GM19035 (cell line): Measurements from ENCODE around the gene DOK4.
"Not testable (repeated sequence)": the region's sequence is repeated elsewhere in the genome, so short reads cannot be mapped to it uniquely, and the experiment has no call there.

Source experiments
- ATAC-seq: cut with Tn5 transposase; IDR thresholded peaks from one replicate; pipeline ENCODE4 v1.9.1; 2021; ENCODE audit not compliant: unreplicated experiment

The DOK4 gene

DNA sequence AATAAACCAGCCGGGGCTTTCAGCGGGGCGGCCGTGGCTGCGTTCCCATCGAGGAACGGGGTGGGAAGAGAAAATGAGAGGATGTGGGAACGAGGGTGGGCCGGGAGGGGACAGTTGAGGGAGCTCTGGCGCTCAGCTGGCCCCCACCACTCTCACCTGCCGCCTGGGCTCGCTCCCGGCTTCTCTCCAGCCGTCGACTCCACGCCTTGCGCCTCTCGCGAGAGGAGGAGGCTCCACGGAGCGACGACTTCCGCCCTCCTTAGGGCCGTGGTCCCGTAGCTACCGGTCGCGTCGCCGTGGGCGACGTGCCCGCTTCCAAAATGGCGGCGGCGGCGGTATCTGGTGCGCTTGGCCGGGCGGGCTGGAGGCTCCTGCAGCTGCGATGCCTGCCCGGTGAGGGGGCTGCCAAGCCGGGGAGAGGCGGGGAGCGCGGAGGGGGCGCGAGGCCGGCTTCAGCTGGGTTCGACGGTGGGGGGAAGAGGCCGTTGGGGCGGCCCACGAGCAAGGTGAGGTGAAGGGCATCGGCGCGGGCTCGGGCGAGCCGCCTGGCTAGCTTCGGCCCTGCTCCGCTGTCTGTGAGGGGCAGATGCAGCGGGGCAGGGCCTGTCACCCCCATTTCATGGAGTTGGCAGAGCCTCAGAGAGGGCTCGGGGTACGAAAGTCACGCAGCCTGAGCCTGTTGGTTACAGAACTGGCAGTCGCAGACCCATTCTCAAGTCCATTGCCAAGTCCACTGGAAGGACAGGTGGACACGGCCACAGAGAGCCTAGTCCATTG is 38.9 kb downstream of the DOK4 start, which contains the start of the genes CIAPIN1 and COQ9:
TSS of gene CIAPIN1 (minus strand) at position 200 of the 777 bp plus-strand sequence. CDS start 6,457 bp downstream, outside the sequence.
TSS of gene COQ9 (plus strand) at position 294 of the 777 bp plus-strand sequence. CDS start at position 321, 27 bp downstream.
- peak; percentile 98 for ATAC-seq

DNA sequence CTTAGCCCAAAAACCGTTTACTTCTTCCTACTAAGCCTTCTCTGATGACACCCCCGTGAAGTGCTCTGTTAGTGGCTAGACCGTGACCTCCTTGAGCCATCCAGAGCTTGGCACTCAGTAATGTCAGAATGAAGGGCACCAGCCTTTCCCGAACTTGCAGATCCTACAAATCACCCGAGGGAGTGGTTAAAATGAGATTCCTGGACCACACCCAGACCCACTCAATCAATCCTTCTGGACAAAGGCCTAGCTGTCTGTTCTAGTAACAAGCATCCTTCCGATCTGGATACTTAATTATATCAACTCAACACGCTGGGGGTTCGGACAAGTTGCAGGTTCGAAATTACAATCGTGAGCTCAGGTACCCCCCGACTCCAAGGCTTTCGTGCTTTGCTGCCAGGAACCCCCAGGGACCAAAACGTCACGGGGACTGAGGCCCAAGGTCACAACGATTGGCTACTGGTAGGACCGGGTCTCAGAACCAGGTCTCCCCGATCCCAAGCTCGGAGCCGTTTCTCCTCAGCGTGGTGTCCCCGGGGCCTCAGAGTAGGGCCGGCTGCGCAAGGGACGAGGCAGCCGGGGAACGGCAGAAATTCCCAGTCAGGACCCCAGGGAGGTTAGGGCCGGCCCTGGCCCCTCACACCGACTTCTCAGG is 39.6 kb downstream of the DOK4 start:
- ATAC-seq = peak; percentile 37

DNA sequence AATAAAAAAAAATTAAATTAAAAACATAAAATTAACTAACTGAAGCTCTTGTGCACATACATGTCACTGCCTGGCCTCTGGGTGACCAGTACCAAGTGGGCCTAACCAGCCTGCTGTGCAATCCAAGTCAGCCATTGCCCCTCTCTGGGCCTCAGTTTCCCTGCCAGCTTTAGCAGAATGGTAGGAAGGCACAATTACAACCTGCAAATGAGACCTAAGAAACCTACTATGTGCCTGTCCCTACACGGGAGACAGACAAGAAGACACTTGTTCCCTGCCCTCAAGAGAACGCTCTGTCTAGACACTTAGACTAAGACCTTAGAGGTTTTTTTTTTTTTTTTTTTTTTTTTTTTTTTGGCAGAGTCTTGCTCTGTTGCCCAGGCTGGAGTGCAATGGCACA is 40.8 kb downstream of the DOK4 start:
- no peak for ATAC-seq

DNA sequence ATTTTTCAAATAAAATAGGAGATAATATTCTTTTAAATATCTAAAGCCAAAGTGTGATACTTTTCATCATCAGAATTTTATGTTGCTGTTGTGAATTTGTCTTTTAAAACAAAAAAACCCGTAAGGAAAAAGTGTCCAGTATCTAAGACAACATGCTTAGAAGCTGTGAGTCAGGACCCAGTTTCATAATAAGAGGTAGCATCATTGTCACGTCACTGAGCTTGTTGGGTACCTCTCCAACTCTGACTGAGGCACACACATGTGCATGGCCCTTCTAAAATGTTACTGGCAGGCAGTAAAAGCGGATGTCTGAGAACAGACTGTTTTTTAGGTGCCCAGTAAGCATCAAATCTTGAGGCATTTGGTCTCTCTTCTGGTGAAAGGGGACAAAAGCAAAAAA is 41.6 kb downstream of the DOK4 start:
- no peak for ATAC-seq

DNA sequence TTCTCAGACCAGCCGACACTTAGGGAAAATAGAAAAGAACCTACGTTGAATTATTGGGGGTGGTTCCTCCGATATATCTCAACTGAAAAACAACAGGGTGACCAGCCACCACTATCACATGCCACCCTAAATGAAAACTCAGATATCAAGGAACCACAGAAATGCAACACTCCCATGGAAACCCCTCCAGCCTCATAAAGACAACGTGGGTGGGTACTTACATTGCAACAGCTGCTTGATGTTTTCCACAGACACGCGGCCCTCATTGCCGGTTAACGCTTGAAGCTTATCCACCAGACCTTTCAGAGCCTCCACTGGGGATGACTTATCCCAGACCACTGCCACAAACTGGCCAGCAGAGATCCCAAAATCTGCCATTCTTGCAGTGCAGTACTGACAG is 45.7 kb downstream of the DOK4 start:
- ATAC-seq = not testable (repeated sequence)

DNA sequence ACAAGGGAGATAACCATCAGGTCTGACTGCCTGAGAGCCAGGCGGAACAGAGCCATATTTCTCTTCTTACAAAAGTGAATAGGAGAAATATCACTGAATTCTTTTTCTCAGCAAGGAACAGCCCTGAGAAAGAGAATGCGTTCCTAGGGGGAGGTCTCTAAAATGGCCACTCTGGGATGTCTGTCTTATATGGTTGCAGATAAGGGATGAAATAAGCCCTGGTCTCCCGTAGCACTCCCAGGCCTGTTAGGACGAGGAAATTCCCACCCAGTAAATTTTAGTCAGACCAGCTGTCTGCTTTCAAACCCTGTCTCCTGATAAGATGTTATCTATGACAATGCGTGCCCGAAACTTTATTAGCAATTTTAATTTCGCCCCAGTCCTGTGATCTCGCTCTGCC is 46.3 kb downstream of the DOK4 start:
- not testable (repeated sequence) for ATAC-seq

DNA sequence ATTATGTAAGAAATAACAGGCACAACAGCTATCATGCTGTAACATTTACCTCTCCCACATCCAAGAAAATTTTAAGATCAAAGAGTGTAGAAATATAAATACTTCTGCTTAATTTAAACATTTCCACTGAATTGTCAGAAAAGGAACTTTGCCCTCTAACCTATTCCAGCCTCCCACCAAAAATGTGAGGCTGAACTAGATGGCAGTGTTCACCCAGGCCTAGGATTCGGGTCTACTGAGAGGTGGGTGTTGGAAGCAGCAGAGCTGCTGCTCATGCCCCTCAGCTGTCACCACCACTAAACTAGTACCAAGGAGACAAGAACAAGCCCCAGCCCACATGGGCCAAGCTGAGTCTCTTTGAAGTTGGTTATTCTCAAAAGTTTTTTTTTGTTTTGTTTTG is 50.5 kb downstream of the DOK4 start:
- no peak for ATAC-seq

DNA sequence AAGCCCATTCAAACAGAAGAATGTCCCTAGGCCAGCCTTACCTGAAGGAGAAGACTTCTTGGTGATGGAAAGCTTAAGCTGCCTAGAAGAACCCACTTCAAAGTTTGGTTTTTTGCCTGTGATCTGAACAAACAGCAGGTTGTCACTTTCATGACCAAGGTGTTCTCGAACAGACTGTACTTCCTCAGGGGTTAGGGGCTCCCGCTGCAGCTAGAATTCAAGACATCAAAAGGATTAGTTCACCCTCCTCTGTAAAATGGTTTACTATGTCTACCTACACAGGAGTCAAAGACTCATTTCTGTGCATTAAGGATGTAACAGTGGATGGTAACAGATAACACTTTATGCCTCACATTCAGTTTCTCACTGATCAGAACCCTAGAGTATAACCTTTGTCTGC is 52.3 kb downstream of the DOK4 start:
- no peak for ATAC-seq

DNA sequence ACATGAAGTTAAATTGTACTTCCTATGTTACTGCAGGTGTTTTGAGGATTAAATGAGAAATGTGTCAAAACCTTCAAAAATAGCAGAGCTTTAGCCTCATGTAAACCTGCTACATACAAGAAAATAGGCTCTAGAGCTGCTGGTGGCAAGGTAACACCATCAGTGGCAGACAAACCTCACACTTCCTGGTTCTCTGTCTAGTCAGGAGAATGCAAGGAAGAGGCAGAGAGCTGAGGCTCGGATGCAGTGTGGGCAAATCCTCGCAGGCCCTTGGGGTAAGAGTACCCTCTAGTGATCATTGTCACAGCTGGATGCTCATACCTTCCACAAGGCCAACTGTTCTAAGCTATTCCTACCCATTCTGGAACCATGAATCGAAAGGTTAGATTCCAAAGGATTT is 53.3 kb downstream of the DOK4 start:
- ATAC-seq = no peak

DNA sequence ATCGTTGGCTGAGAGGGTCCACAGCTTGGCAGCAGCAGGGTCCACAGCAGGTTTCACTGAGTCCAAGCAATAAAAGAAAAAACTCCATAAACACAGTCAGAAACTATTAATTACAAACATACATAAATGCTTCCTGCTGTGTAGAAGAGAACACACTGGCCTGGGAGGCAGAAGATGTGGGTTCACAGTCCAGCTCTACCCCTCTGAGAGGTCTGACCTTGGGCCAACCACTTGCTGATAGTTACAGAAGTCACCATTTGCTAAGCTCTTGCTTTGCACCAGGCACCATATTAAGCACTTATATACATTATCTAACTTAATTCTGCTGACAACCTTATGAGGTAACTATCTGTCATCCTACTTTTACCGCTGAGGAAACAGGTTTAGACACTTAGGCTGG is 53.8 kb downstream of the DOK4 start:
- no peak for ATAC-seq

DNA sequence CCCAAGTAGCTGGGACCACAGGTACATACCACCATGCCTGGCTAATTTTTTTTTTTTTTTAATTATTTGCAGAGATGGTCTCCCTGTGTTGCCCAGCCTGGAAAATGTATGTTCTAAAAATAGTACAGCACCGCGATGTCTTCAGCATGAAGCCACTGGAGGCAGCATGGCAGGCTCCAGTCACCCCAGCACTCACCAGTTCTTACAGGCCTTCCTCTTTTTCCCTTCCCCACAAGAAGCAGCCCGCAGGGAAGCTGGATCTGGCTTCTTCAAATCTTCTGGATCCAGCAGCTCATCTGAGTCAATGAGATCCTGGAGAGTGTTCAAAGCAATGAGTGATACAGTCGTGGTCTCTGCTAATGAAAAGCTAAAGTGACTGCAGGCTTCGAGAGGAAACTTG is 55.3 kb downstream of the DOK4 start:
- ATAC-seq = no peak

DNA sequence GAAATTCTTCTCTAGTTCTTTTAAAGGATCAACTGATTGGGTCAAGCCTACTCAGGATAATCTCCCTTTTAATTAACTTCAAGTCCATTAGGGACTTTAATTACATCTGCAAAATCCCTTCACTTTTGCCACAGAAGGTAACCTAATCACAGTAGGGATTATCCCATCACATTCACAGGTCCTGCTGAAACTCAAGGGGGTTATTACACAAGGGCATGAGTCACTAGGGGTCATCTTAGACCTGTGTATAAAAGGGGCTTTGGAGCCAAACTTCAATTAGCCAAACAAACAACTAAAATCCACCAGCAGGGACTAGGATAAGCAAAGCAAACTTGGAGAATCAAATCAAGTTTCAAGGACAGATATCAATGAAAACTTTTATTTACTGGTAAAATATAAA is 58.5 kb downstream of the DOK4 start:
- ATAC-seq = no peak

DNA sequence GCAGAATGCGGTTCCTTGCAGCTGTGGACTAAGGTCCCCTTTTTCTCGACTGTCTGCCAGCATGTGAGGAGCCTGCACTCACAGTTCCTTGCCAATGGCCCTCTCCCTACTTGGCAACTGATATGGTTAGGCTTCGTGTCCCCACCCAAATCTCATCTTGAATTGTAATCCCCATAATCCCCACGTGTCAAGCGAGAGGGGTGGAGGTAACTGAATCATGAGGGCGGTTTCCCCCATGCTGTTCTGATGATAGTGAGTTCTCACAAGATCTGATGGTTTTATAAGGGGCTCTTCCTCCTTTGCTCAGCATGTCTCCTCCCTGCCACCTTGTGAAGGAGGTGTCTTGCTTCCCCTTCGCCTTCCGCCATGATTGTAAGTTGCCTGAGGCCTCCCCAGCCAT is 59.0 kb downstream of the DOK4 start:
- no peak for ATAC-seq

DNA sequence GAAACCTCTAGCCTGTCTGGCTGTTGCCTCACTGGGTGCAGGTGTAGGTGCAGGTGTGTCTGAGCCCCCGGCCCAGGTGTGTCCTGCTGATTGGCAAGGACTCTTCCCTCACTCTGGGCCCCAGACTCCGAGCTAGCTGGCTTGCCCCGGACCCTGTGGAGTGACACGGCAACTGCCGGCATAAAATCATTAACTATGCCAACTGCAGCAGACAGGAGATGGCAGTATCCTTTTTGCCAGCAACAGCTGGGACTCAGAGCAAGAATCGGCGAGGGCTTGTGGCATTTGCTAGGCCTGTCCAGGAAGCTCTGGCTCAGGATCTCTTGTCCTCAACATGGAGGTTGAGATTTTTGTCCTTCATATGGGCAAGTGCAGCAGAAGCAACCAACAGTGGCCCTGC is 59.9 kb downstream of the DOK4 start:
- no peak for ATAC-seq

DNA sequence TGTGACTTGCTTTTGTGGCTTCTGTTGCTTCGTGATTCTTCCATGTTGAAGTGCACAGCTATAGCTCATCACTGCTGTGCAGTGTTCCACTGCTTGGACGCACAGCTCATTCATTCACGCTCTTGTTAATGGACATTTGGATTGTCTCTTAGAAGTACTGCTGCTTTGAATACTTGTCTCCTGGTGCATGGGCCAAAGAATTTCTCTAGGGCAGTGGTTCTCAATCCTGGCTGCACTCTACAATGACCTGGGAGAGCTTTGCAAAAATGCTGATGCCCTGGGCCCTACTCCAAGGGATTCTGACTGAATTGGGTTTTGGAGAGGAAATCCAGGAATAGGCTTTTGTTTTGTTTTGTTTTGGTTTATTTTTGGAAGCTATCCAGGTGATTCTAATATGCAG is 61.7 kb downstream of the DOK4 start:
- ATAC-seq = no peak

DNA sequence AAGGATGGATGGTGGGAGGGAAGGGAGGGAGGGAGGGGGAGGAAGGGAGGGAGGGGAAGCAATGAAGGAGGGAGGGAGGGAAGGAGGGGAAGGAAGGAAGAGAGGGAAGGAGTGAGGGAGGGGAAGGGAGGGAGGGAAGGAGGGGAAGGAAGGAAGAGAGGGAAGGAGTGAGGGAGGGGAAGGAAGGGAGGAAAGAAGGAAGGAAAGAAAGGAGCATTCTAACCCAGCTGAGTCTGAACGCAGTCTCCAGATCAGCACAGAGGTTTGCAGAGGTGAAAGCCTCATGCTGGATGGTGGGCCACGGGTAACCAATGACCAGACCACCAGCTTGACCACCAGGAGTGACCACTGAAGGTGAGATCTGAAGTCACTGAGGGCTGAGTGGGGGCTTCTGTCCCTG is 63.1 kb downstream of the DOK4 start:
- ATAC-seq = no peak

DNA sequence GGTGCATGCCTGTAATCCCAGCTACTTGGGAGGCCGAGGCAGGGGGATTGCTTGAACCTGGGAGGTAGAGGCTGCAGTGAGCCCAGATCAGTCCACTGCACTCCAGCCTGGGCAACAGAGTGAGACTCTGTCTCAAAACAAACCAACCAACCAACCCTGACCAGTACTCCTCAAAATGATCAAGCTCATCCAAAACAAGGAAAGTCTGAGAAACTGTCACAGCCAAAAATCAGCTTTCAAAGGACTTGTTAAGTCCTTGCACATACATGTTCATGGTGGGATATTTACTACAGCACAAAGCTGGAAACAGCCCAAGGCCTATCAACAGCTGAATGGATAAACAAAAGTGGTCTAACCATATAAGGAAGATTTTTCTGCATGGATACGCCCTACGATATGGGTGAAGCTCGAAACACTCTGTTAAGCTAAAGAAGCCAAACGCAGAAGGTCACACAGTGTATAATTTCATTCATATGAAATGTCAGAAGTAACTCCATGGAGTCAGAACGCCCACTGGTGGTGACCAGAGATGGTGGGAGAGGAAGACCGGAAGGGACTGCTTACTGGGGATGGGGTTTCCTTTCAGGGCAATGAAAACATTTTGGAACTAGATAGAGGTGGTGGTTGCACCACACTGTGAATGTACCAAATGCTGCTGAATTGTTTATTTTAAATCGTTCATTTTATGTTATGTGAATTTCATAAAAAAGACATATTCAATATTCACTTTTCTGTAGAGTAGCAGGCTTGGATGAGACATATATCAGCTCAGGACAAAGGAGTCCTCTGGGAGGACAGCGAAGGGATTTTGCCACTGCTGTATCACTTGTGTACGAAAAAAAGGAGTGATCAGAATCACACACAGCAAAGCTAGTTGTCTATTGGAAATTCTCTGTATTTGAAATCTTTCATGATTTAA is 64.0 kb downstream of the DOK4 start:
- ATAC-seq = no peak
